Peyer's patch (tissue), 4 donors: ENCODE data around the gene AGAP1.

ENCODE experiments used
- POLR2A ChIP-seq, 2 donors: fragments of 450-650 bp; IDR thresholded peaks; one replicate each; pipeline ENCODE4 v1.5.1; 2017; ENCODE audit warnings: antibody characterized with exemption in 2 of 2, mild to moderate bottlenecking in 2 of 2, moderate library complexity in 2 of 2
- TF ChIP-seq, protein P1 (sequence below), 6 experiments: fragments of 450-650 bp in 4 of 6; fragments of 200-600 bp in 2 of 6; sonication (generic) in 1 of 6; IDR thresholded peaks; one replicate each; pipeline ENCODE4 v1.5.1; 2017 to 2019; ENCODE audit warnings: antibody characterized with exemption in 6 of 6, mild to moderate bottlenecking in 3 of 6, moderate library complexity in 1 of 6

DNA sequence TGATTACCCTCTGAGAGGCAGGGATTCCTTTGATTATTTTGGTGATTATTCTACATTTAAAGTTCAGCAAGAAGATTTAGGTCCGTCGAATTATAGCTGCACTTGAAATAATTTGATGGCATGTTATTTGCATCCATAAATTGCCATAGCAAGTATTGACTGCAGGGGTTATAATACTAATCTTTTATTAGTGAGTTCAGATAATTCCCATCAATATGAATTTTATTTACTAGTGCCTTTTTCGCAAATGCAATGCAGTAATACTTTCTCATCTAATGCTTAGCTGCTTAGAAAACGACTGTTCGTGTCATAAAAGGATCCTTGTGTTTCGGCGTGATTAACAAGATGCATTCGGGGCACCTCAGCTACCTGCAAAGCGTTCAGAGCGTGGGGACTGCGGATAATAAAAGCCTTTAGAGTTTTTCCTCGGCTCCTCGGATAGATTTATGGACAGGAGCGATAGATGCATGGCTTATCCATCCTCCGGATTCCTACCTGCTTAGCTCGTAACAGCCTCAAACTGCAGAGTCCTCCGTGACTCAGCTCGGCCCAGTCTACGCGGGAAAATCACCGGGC lies 676.8 kb downstream of the AGAP1 start:
- TF ChIP-seq, protein P1, sequence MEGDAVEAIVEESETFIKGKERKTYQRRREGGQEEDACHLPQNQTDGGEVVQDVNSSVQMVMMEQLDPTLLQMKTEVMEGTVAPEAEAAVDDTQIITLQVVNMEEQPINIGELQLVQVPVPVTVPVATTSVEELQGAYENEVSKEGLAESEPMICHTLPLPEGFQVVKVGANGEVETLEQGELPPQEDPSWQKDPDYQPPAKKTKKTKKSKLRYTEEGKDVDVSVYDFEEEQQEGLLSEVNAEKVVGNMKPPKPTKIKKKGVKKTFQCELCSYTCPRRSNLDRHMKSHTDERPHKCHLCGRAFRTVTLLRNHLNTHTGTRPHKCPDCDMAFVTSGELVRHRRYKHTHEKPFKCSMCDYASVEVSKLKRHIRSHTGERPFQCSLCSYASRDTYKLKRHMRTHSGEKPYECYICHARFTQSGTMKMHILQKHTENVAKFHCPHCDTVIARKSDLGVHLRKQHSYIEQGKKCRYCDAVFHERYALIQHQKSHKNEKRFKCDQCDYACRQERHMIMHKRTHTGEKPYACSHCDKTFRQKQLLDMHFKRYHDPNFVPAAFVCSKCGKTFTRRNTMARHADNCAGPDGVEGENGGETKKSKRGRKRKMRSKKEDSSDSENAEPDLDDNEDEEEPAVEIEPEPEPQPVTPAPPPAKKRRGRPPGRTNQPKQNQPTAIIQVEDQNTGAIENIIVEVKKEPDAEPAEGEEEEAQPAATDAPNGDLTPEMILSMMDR (IDR thresholded peaks at IDR 0.05), result no peak
- TF ChIP-seq POLR2A (IDR thresholded peaks at IDR 0.05), result no peak
